ENCODE results near the gene THADA. TPM values are rescaled to one million over a fixed set of nuclear protein-coding genes. Genes with fewer than 3 reads are reported as not detected.

THADA gene
- total RNA-seq, 1 experiment from 2014 or later = 27.5 TPM

GRCh38 chr2:43569921-43570320 is 25.9 kb downstream of the THADA start (continued):
- TF ChIP-seq FOXK1 (CRISPR knock-in tag; IDR thresholded peaks at IDR 0.05) (no peak), ZNF416 (CRISPR knock-in tag; IDR thresholded peaks at IDR 0.05) (no peak), HMGXB4 (CRISPR knock-in tag; IDR thresholded peaks at IDR 0.05) (no peak), USF2 (CRISPR knock-in tag; IDR thresholded peaks at IDR 0.05) (no peak), NR3C1 (CRISPR knock-in tag; conservative IDR thresholded peaks at IDR 0.05; ENCODE audit: low read depth) (no peak), ZBTB21 (CRISPR knock-in tag; IDR thresholded peaks at IDR 0.05; ENCODE audit: borderline replicate concordance) (no peak), MXD4 (CRISPR knock-in tag; IDR thresholded peaks at IDR 0.05; ENCODE audit: borderline replicate concordance) (no peak)

- H3K27ac Mint-ChIP-seq = peak overlapping the region; percentile 45; the same call in 1 of the 2 replicates
- no peaks in the 10 kb centered on the region for H3K9me3 Mint-ChIP-seq
- peaks cover 25% of the 10 kb centered on the region for H3K36me3 Mint-ChIP-seq
- POLR2A ChIA-PET = no interaction called here
- TF ChIP-seq PREB (CRISPR knock-in tag; IDR thresholded peaks at IDR 0.05; ENCODE audit: borderline replicate concordance) (no peak), NR1H2 (CRISPR knock-in tag; IDR thresholded peaks at IDR 0.05) (no peak), ATF1 (CRISPR knock-in tag; IDR thresholded peaks at IDR 0.05) (no peak), NFE2L1 (CRISPR knock-in tag; IDR thresholded peaks at IDR 0.05) (no peak), GTF2I (CRISPR knock-in tag; conservative IDR thresholded peaks at IDR 0.05) (no peak), MAX (CRISPR knock-in tag; IDR thresholded peaks at IDR 0.05) (no peak), MXD4 (CRISPR knock-in tag; IDR thresholded peaks at IDR 0.05; ENCODE audit: borderline replicate concordance) (no peak)
- no peaks in the 10 kb centered on the region; the same call in 1 of the 2 replicates for H3K27me3 Mint-ChIP-seq (ENCODE audit: low read depth)
- peaks cover 13% of the 10 kb centered on the region for H3K4me1 Mint-ChIP-seq
- DNase-seq (ENCODE audit: low spot score) (no peak), ATAC-seq (no peak)
- no peak overlapping the region for H3K4me3 Mint-ChIP-seq
- CTCF ChIA-PET = interaction anchor here (2.7 kb wide), 1 partner anchor 9 kb away, joined by 14 read pairs; no protein-coding TSS in a partner anchor
These were observed 27.6 kb downstream of the THADA start for GRCh38 chr2:43568228-43568627.

GRCh38 chr2:43566461-43566729 is 29.4 kb downstream of the THADA start:
- ChIA-PET CTCF (interaction anchor here (0.7 to 1.5 kb wide), 2 partner anchors 39 to 44 kb away, joined by 3 read pairs; no protein-coding TSS in a partner anchor), POLR2A (no interaction called here)
- Mint-ChIP-seq H3K36me3 (peaks cover 17% of the 10 kb centered on the region), H3K27me3 (ENCODE audit: low read depth) (no peaks in the 10 kb centered on the region; the same call in 1 of the 2 replicates), H3K4me3 (no peak overlapping the region), H3K4me1 (peaks cover 13% of the 10 kb centered on the region), H3K9me3 (no peaks in the 10 kb centered on the region), H3K27ac (no peak overlapping the region)
- no peak for DNase-seq (ENCODE audit: low spot score)
- no peak for ATAC-seq
- TF ChIP-seq OVOL2 (CRISPR knock-in tag; IDR thresholded peaks at IDR 0.05; ENCODE audit: borderline replicate concordance) = no peak
- TF ChIP-seq CBFB (CRISPR knock-in tag; IDR thresholded peaks at IDR 0.05; ENCODE audit: low read depth) = no peak
- no peak for TF ChIP-seq KAT7 (CRISPR knock-in tag; IDR thresholded peaks at IDR 0.05; ENCODE audit: borderline replicate concordance)
- TF ChIP-seq ETV6 (CRISPR knock-in tag; IDR thresholded peaks at IDR 0.05) = no peak
- no peak for TF ChIP-seq PREB (CRISPR knock-in tag; IDR thresholded peaks at IDR 0.05; ENCODE audit: borderline replicate concordance)
- no peak for TF ChIP-seq MYBL2 (CRISPR knock-in tag; IDR thresholded peaks at IDR 0.05)
- no peak for TF ChIP-seq ZBTB21 (CRISPR knock-in tag; IDR thresholded peaks at IDR 0.05; ENCODE audit: borderline replicate concordance)
- TF ChIP-seq IRF2 (CRISPR knock-in tag; IDR thresholded peaks at IDR 0.05; ENCODE audit: borderline replicate concordance, low read depth) = no peak
- TF ChIP-seq ZBTB43 (CRISPR knock-in tag; IDR thresholded peaks at IDR 0.05) = no peak
- no peak for TF ChIP-seq PRDM15 (CRISPR knock-in tag; IDR thresholded peaks at IDR 0.05)
- no peak for TF ChIP-seq CTCF (IDR thresholded peaks at IDR 0.05)
- no peak for TF ChIP-seq FOXK1 (CRISPR knock-in tag; IDR thresholded peaks at IDR 0.05)
- TF ChIP-seq GTF2I (CRISPR knock-in tag; conservative IDR thresholded peaks at IDR 0.05) = no peak
